HL-60 (cell line): ENCODE data around the gene LUZP1.

Experiments
- CTCF ChIP-seq: IDR thresholded peaks from one replicate; pipeline ENCODE4 v1.5.1; 2011; ENCODE audit warnings: low read length, control low read depth, inconsistent platforms; ENCODE audit not compliant: insufficient read depth
- GABPA ChIP-seq: IDR thresholded peaks from 2 replicates; pipeline ENCODE4 v1.6.1; 2012; ENCODE audit warnings: low read depth
- POLR2AphosphoS5 ChIP-seq: IDR thresholded peaks from 2 replicates; pipeline ENCODE4 v1.6.1; 2012; ENCODE audit warnings: low read depth
- REST ChIP-seq: IDR thresholded peaks from 2 replicates; pipeline ENCODE4 v1.6.1; 2012; ENCODE audit warnings: low read depth; ENCODE audit not compliant: insufficient replicate concordance
- SPI1 ChIP-seq: IDR thresholded peaks from 2 replicates; pipeline ENCODE4 v1.6.1; 2012; ENCODE audit warnings: low read depth, mild to moderate bottlenecking, borderline replicate concordance

- TF ChIP-seq CTCF (no peak), REST (no peak), POLR2AphosphoS5 (no peak), GABPA (no peak), SPI1 (no peak)
Measured at GRCh38 chr1:23126801-23127200, 41.9 kb downstream of the LUZP1 start.
